GM10266 (cell line): ENCODE data around the gene MAP2K3.

Experiments
- DNase-seq: peaks from one replicate; pipeline ENCODE4 v3.0.0; 2012; ENCODE audit errors: extremely low spot score
- TF ChIP-seq, protein P1 (sequence below): IDR thresholded peaks from 2 replicates; pipeline ENCODE4 v1.5.1; 2012; ENCODE audit warnings: mild to moderate bottlenecking, low read depth; ENCODE audit not compliant: control insufficient read depth, insufficient read depth; ENCODE audit errors: missing control alignments

The MAP2K3 gene

DNA sequence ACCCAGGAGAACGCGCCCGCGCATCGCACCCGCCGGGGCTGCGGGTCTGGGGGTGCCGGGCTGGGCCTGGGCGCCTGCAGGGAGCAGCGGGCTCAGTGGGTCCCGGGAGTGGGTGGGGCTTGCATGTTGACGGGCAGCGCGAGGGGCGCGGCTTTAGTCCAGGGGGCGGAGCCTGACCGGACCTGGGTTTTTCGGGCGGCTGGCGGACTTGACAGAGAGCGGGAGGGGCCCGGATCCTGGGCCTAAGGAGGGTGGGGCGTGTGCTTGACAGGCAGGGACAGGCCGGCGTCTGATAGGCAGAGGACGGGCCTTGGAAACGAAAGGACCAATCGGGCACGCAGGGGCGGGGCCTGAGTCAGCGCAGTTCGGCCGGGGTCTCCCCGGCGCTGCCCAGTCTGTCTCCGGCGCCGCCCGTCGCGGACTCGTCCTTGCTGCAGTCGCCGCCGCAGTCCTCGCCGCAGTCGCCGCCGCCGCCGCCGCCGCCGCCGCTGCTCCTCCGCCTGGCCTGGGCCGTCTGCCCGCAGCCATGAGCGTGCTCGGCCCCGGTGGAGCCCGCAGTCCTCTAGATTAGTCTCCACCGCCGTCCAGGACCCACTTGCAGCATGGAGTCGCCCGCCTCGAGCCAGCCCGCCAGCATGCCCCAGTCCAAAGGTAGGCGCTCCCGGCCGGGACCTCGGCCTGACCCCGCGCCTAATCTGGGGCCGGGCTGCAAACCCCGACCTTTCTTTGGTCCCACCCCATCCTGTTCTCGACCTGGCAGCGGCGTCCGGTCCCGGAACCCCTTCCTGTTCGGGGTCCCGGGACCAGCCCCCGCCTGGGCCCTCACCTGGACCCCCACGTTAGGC is at the start of gene MAP2K3:
Gene MAP2K3 (plus strand): TSS at position 393 of the 845 bp plus-strand sequence. CDS start 210 bp downstream, at position 603.
- DNase-seq, result peak; percentile 100

DNA sequence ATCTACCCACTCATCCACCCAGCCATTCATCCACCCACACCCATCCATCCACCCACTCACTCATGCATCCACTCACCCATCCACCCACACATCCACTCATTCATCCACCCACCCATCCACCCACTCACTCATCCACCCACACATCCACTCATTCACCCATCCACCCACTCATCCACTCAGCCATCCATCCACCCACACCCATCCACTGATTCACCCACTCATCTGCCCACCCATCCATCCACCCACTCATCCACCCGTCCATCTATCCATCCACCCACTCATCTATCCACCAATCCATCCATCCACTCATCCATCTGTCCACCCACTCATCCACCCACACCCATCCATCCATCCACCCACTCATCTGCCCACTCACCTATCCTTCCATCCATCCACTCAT is 48.6 kb upstream of the MAP2K3 start:
- TF ChIP-seq, protein P1, sequence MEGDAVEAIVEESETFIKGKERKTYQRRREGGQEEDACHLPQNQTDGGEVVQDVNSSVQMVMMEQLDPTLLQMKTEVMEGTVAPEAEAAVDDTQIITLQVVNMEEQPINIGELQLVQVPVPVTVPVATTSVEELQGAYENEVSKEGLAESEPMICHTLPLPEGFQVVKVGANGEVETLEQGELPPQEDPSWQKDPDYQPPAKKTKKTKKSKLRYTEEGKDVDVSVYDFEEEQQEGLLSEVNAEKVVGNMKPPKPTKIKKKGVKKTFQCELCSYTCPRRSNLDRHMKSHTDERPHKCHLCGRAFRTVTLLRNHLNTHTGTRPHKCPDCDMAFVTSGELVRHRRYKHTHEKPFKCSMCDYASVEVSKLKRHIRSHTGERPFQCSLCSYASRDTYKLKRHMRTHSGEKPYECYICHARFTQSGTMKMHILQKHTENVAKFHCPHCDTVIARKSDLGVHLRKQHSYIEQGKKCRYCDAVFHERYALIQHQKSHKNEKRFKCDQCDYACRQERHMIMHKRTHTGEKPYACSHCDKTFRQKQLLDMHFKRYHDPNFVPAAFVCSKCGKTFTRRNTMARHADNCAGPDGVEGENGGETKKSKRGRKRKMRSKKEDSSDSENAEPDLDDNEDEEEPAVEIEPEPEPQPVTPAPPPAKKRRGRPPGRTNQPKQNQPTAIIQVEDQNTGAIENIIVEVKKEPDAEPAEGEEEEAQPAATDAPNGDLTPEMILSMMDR, result no peak
- DNase-seq, result no peak

More for the DNA sequence above, at the start of gene MAP2K3:
- TF ChIP-seq, protein P1, result no peak

DNA sequence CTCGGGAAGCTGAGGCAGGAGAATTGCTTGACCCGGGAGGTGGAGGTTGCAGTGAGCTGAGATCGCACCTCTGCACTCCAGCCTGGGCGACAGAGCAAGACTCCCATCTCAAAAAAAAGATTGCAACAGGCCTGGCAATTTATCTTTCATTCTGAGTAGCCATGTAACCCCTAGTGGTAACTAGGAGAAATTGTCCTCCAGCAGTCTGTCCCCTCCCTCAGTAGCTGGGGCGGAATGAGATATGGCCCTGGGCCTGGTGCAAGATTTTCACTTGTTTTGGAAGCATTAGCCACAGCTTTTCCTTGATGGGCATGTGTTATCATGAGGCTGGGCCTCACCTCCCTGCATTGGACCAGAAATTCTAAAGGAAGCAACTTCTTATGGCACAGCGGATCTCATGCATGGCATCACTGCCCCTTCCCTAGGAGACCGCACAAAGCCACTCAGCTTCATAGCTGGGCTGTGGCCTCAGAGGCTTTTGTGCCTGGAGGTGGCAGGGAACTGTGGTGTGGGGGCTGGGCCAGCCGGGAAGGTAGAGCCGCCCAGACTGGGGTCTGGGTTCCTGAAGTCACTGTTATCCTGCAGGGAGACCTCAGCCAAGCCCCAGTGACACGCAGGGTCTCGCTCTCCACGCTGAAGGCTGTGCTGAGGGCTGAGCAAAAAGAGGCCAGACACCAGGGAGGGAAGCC is 44.7 kb upstream of the MAP2K3 start:
- TF ChIP-seq, protein P1, result peak; percentile 32
- DNase-seq, result no peak

DNA sequence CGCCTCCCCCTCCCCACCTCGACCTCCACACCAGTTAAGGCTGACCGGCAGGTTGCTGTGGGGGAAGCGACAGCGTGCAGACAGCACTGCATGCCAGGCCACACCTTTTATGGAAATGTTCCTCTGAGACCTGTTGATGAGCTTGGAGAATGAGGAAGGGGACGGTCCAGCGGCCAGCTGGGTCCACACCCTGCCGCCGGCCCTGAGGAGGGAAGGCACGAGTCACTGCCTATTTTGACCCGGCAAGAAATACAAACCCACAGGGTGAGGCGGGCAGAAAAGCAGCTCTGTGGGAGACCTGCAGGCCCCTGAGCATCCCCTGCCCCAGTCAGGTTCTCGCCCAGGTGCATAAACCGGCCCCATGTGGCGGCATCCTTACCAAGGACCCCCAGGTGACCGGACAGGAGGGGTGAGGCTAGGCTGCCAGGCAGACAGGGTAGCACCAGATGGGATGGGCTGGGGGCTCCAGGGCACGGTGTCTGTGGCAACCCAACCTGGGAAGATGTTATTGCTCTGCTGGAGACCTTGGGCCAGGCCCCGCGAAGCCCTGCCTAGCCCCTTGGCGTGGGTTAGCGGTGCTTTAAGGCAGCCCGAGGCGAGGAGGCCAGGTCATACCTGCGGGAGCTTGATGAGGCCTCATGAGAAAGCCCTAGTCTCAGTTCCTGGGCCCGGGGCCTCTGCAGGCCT is 44.0 kb upstream of the MAP2K3 start:
- TF ChIP-seq, protein P1, result no peak
- DNase-seq, result no peak

DNA sequence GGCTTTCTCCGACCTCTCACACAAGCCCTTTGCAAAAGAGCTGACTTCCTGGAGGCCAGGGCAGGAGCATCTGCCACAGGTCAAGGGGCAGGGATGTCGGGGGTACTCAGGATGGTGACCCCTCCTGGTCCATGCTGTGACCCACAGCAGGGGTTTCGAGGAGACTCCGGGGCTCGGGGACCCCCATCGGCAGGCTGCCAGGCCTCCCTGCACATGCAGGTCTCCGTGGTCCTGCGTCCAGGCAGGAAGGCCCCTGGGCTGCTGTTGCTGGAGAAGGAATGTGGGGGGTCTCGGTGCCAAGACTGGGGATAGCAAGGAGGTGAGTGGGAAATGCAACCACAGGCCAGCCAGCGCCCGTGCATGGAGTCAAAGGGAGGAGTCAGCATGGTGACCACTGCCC is 42.9 kb upstream of the MAP2K3 start:
- TF ChIP-seq, protein P1, result no peak
- DNase-seq, result no peak

DNA sequence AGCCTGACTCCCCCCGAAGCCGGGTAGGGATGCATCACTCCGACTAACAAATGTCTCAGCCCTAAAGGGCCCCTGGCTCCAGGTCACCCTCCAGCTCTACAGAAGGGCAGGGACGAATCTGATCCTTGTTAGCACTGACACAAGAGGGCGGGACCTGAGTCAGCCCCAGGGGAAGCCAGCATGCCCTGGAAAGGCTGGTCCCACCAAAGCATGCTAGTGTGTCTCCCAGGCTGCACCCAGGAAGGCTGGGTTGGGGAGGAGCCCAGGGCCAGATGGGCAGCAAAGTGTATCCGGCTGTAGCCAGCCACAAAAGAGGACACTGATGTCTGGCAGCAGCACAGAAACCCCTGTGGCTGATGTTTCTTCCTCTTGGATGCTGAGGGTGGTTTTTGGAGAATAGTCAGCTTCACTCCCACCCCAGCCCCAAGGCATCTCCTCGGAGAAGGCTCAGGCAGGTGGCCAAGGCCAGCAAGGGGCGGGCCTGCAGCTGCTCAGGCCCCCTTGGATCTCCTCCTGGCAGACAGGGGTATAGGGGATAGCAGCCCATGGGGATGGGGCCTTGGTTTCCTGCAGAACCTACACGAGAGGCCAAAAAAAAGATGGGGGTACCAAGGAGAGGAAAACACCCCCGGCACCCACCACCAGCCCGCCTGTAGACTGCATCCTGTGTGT is 42.3 kb upstream of the MAP2K3 start:
- TF ChIP-seq, protein P1, result no peak
- DNase-seq, result no peak
